GM21447 (cell line): Measurements from ENCODE around the gene CAVIN2.
"Not testable (repeated sequence)": the region's sequence is repeated elsewhere in the genome, so short reads cannot be mapped to it uniquely, and the experiment has no call there.

Experiments used
- ATAC-seq: cut with Tn5 transposase; IDR thresholded peaks from one replicate; pipeline ENCODE4 v1.9.1; 2021; ENCODE audit not compliant: unreplicated experiment

CAVIN2 gene

GRCh38 chr2:191802180-191802579 lies 44.7 kb downstream of the CAVIN2 start:
- no peak for ATAC-seq

DNA sequence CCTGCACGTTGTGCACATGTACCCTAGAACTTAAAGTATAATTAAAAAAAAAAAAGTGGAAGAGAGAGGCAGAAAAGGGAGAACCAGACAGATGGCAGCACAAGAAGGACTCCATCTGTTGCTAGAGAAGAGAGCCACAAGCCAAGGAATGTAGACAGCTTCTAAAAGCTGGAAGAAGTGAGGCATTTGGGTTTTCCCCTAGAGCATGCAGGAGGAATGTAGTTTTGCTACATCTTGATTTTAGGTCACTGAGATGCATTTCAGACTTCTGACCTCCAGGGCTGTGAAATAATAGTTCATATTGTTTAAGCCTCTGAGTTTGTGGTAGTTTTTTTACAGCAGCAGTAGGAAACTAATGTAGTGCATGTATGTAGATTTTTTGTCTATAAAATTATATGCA lies 46.0 kb downstream of the CAVIN2 start:
- no peak for ATAC-seq

GRCh38 chr2:191799526-191799925 lies 47.4 kb downstream of the CAVIN2 start:
- ATAC-seq: no peak

DNA sequence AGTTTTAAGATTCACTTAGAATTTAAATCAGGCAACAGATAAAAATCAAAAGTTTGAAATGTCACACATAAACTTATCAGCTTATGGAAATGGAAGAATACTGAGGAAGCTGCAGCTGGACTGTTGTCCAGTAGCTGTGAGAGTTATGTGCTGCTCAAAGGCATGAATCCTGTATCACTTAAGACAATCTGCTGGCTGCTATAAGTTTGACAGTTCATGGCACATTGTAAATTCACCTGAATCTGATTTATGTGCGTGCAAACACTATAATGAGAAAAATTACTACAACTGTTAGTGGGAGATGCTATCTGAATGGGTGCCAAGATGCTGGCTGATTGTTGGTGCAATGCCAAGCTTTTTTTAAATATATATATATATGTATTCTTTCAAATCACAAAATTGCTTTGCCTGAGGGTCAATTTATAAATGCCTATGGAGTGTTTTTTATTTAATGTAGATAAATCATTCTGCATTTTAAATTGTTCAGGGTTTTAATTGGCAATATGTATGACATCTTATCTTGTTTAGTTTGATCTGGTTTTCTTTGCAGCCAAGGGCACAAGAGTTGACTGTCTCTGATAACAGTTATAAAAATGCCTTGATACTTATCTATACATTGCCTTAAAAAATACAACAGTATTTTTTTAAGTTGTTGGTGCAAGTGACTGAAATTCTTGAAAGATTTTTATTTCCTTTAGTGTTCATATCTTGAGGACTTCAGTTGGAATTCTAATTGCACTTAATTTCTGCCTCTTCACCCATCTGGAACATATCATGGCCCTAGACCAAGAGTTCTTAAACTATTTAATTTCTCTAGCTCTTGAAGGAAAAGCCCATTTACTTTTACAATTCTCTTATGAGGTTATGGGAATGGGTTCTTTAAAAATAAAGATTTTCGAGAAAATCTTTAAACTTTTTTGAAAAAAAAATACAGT lies 48.7 kb downstream of the CAVIN2 start:
- no peak for ATAC-seq

- ATAC-seq: no peak
Observed at GRCh38 chr2:191797500-191797899, 49.4 kb downstream of the CAVIN2 start.

DNA sequence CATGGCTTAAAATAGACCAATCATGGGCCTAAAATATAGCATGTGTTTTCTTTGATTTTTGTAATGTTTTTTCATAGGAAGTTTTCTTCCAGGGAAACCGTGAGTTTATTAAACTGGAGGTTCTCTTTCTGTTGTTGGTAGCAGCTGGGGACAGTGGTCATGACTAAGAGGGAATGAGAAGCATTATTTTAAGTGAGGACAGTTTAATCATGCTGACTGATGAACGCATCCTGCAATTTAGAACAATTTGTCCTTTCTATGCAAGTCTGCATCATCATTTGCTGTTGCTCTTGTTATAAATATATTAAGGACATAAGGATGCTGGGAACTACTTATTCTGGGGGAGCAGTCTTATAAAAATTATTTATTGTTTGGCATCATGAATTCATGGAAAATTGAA lies 51.2 kb downstream of the CAVIN2 start:
- no peak for ATAC-seq

DNA sequence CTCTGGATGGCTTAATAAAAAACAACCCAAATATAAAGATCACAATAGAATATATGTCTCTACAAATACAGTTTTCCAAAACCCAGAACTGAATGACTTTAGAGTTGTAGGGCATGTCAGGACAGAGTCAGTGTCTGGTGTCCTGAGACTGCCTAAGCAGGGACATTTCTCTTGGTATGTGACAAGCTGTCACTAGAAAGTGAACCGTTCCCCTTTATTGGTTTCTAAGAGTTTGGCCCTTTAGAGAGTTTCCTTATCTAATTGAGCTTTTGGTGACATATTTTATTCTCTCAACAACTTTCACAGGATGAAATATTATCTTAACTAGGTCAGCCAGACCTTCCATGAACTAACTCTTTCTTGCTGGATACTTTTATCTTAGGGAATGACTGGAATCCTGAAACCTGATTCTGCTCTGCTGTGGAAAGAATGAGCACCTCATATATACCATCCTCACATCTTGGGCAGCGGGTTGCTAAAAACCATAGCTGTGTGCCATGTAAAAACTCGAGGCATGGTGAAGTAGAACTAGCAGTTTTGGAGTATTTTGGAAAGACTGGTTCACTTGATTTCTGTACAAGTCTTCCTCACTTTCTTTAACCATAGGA lies 54.8 kb downstream of the CAVIN2 start:
- ATAC-seq: no peak

GRCh38 chr2:191790737-191791136 lies 56.2 kb downstream of the CAVIN2 start:
- ATAC-seq: no peak

DNA sequence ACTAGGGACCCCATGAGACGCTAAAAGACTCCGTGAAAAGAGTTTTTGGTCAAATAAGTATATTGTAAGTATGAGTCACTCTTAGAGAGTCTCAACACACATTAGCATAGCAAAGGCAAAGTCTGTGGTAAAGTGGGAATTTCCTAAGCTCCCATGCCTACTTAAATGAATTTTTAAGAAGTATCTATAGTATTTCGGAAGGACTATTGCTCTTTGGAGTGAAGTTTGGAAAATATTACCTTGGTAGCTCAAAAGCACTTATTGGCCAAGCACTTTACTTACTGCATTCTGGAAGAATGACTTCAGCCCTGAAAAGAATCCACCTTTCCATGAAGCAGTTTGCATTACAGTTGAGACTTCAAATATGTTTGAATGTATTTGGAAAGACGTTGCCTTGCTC lies 57.1 kb downstream of the CAVIN2 start:
- ATAC-seq: no peak

DNA sequence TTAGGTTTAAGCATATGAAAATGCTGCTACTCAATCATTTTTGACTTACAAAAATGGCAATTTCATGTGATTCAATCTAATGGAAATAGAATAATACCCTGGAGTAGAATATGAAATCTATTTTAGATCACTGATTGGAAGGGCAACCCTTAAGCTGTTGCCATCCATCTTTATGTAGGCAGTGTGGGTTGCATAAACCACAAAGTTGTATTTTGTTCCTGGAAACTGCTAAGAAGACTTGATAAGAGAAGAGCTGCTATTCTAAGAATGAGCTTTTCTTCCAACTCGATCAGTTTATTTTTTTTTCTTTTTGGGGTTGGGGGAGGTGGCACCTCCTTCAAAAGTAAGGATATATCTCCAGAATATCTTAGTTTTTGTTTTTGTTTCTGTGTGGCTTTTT lies 60.2 kb downstream of the CAVIN2 start:
- ATAC-seq: no peak

GRCh38 chr2:191785651-191786050 lies 61.2 kb downstream of the CAVIN2 start:
- not testable (repeated sequence) for ATAC-seq
